ENCODE results near the gene BICDL2. TPM values are rescaled to one million over a fixed set of nuclear protein-coding genes. Genes with fewer than 3 reads are reported as not detected.

The BICDL2 gene
- polyA plus RNA-seq, 3 donors = 0.45 to 77.9 (median 2.8) TPM

DNA sequence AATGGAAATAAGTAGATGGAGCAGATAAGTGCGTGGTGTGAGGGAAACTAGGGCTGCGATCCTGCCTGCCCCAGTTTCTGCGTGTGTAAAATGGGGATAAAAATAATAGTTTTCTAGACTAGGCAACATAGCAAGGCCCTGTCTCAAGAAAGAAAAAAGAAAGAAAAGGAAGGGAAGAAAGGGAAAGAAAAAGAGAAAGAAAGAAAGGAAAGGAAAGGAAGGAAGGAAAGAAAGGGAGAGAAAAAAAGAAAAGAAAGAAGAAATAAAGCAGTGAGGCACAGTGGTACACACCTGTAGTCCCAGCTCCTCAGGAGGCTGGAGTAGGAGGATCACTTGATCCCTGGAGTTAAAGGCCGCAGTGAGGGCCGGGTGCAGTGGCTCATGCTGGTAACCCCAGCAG is 54.3 kb downstream of the BICDL2 start:
- no peak overlapping the region for H3K27ac ChIP-seq (ENCODE audit: low read depth, low read length)
- WGBS, 3 donors = 91 to 93% (median 92%) methylated on average over 5 of the region's 5 CpGs

DNA sequence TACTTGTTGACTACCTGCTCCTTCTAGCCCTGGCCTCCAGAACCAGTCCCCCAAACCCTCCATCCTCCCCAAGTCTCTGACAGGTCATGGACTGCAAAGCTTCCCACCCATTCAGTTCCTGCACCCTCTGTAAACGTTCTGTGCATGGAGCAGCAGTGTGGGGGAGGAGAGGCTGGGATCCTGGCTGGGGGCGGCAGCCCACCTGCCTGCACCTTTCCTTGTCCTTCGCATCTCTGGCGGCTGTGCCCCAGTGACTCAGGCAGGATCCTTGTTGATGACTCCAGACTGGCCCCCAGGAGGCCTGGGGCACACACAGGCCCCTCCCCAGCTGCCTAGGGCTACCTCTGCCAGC is 54.9 kb downstream of the BICDL2 start:
- 75 to 82% (median 75%) methylated on average over 4 of the region's 4 CpGs for WGBS, 3 donors
- no peak overlapping the region for H3K27ac ChIP-seq (ENCODE audit: low read depth, low read length)

DNA sequence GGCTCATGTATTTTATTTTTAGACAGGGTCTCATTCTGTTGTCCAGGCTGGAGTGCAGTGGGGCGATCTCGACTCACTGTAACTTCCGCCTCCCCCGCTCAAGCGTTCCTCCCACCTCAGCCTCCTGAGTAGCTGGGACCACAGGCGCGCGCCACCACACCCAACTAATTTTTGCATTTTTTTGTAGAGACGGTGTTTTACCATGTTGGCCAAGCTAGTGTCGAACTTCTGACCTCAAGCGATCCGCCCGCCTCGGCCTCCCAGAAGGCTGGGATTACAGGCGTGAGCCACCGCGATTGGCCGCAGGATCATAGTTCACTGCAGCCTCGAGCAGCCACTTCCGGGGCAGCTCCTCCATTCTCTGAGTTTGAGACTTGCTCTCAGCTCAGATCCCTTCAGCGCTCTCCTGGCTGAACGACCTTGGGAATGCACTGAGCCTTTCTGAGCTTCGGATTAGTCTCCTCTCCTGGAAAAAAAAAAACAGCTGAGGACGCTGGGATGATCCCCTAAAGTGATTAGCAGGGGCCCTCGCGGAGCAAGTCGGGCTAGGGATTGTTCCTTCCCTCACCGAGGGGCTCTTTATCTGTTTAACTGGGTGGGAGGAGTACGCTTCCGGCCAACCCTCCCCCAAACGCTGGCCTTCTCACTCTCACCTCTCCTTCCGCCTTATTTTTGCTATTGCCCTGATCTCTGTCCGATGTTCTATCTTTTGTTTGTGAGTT is 55.4 kb downstream of the BICDL2 start:
- WGBS, 3 donors = 44 to 63% (median 59%) methylated on average over 33 of the region's 33 CpGs
- H3K27ac ChIP-seq (ENCODE audit: low read depth, low read length) = no peak overlapping the region

DNA sequence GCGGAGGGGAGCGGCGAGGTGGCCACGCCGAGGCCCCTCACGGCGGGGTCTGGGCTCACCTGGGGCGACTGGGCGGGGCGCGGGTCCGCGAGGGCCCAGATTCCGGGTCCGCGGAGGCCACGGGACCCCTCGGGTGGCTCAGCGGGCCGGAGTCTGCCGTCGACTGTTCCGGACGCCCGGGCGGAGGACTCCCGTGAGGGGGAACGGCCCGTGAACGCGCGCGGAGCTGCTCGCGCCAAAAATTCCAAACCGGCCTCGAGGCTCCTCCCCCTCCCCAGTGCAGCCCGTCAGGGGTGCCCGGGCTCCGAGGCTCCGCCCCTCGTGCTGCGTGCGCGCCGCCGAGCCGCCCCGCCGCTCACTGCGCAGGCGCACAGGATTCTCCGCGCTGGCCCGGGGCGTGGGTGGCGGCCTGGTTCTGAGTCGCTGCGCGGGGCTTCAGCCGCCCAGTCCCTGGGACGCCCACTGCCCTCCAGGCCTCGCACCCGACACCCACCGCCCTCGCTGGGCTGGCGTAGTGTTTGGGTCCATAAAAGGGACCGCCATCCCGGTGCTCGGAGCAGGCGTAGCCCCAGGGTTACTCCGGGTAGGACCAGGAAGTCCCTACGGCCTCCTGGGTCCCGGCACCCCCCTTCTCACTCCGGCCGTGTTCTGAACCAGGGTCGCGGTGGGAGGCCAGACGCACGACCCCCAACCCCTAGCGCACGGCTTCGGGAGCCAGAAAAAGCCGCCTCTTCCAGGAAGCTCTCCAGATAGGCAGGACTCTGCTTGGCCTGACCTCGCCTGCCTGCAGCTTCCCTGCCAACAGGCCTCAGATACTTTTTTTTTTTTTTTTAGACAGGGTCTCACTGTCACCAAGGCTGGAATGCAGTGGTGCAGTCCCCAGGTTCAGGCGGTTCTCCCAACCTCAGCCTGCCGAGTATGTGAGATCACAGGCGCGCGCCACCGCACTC is 56.2 kb downstream of the BICDL2 start, which contains the start of gene PKMYT1:
Gene PKMYT1 (minus strand): TSS at position 220 of the 950 bp plus-strand sequence. CDS start 789 bp downstream, outside the sequence.
- 5 to 7% (median 6%) methylated on average over 68 to 91 of the region's 91 CpGs for WGBS, 3 donors
- H3K27ac ChIP-seq (ENCODE audit: low read depth, low read length) = no peak within 1 kb of the TSS

DNA sequence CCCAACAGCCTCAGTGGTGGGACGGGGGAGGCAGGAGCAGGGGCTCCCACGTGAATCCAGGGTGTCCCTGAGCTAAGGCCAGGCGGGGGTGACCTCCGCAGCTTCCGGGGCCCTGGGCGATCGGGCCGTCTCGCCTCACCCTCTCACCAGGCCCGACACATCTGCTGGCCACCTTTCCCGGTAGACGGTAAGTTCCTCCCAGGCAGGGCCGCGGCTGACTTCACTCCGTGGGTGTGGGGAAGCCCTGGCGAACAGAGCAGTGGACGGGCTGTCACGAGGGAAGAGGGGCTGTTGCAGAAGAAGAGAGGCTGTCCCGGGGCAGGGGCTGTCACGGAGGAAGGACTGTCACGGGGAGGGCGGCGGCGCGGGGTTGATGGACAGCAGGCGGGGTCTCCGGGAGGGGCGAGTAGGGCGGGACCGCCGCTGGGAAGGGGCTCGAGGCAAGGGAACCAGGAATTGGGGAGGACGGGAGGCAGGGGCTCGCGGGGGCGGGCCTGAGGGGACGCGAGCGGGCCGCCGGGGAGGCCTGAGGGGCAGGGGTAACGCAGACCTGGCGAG is 57.0 kb downstream of the BICDL2 start:
- H3K27ac ChIP-seq (ENCODE audit: low read depth, low read length) = no peak overlapping the region
- WGBS, 3 donors = 7 to 8% (median 7%) methylated on average over 42 to 43 of the region's 43 CpGs

Other genes starting within 250 kb of the BICDL2 start
- gene PRSS33, start 249.4 kb downstream of the BICDL2 start, polyA plus RNA-seq = not detected
- not detected for gene PRSS41, start 238.5 kb downstream of the BICDL2 start, polyA plus RNA-seq
- gene PRSS21, start 219.7 kb downstream of the BICDL2 start, polyA plus RNA-seq = under 1 TPM in 2 of 3 donors, not detected in 1; 0.39 to 0.77 TPM
- 1 to 10 TPM in 1 of 3 donors, under 1 TPM in 1, not detected in 1; 0.18 to 2.4 TPM for gene ZG16B, start 206.6 kb downstream of the BICDL2 start, polyA plus RNA-seq
- 1 to 10 TPM in 2 of 3 donors, not detected in 1; 1.2 to 7.9 TPM for gene PRSS22, start 178.8 kb downstream of the BICDL2 start, polyA plus RNA-seq
- gene FLYWCH2, start 153.7 kb downstream of the BICDL2 start, polyA plus RNA-seq = 10 to 100 TPM; 15.8 to 43.1 (median 32.4) TPM
- gene FLYWCH1, start 125.0 kb downstream of the BICDL2 start, polyA plus RNA-seq = 10 to 100 TPM in 2 of 3 donors, 1 to 10 TPM in 1; 8.8 to 23.7 (median 20.9) TPM
- gene KREMEN2, start 72.7 kb downstream of the BICDL2 start, polyA plus RNA-seq = under 1 TPM in 2 of 3 donors, not detected in 1; 0.07 to 0.22 TPM
- 1 to 10 TPM; 2.9 to 7.7 (median 4.7) TPM for gene PAQR4, start 67.6 kb downstream of the BICDL2 start, polyA plus RNA-seq
- 1 to 10 TPM in 2 of 3 donors, under 1 TPM in 1; 0.90 to 2.2 (median 1.5) TPM for gene PKMYT1, start 56.5 kb downstream of the BICDL2 start, polyA plus RNA-seq
- gene CLDN9, start 24.0 kb downstream of the BICDL2 start, polyA plus RNA-seq = 1 to 10 TPM in 1 of 3 donors, under 1 TPM in 1, not detected in 1; 0.30 to 2.8 TPM
- gene CLDN6, start 18.8 kb downstream of the BICDL2 start, polyA plus RNA-seq = under 1 TPM in 1 of 3 donors, not detected in 2; 0.86 TPM
- 100 to 1,000 TPM in 1 of 3 donors, 10 to 100 TPM in 2; 23.7 to 149 (median 50.2) TPM for gene TNFRSF12A, start 16.6 kb downstream of the BICDL2 start, polyA plus RNA-seq
- gene HCFC1R1, start 13.0 kb downstream of the BICDL2 start, polyA plus RNA-seq = 100 to 1,000 TPM in 1 of 3 donors, 10 to 100 TPM in 2; 28.0 to 107 (median 55.0) TPM
- 10 to 100 TPM; 11.3 to 25.2 (median 24.8) TPM for gene THOC6, start 12.9 kb downstream of the BICDL2 start, polyA plus RNA-seq
- 10 to 100 TPM in 2 of 3 donors, under 1 TPM in 1; 0.84 to 57.3 (median 11.4) TPM for gene MMP25, start 9.6 kb upstream of the BICDL2 start, polyA plus RNA-seq
- 100 to 1,000 TPM in 1 of 3 donors, 10 to 100 TPM in 2; 77.7 to 209 (median 87.0) TPM for gene IL32, start 28.7 kb upstream of the BICDL2 start, polyA plus RNA-seq
- gene ZSCAN10, start 62.4 kb upstream of the BICDL2 start, polyA plus RNA-seq = not detected
- 10 to 100 TPM in 2 of 3 donors, 1 to 10 TPM in 1; 8.7 to 16.0 (median 13.2) TPM for gene ZNF205, start 75.6 kb upstream of the BICDL2 start, polyA plus RNA-seq
- 1 to 10 TPM; 5.1 to 6.6 (median 5.2) TPM for gene ZNF213, start 98.1 kb upstream of the BICDL2 start, polyA plus RNA-seq
- not detected for gene OR1F1, start 151.3 kb upstream of the BICDL2 start, polyA plus RNA-seq
- gene ZNF200, start 198.2 kb upstream of the BICDL2 start, polyA plus RNA-seq = 1 to 10 TPM; 1.9 to 4.8 (median 3.2) TPM
- 1 to 10 TPM in 2 of 3 donors, under 1 TPM in 1; 0.18 to 2.8 (median 2.1) TPM for gene MEFV, start 219.7 kb upstream of the BICDL2 start, polyA plus RNA-seq
- 10 to 100 TPM; 11.9 to 25.7 (median 15.9) TPM for gene ZNF263, start 246.5 kb upstream of the BICDL2 start, polyA plus RNA-seq